ENCODE results near the gene TMEM100. TPM values are rescaled to one million over a fixed set of nuclear protein-coding genes. Genes with fewer than 3 reads are reported as not detected.

Gene TMEM100
- polyA plus RNA-seq, 3 donors, result 23.8 to 57.5 (median 52.3) TPM

DNA sequence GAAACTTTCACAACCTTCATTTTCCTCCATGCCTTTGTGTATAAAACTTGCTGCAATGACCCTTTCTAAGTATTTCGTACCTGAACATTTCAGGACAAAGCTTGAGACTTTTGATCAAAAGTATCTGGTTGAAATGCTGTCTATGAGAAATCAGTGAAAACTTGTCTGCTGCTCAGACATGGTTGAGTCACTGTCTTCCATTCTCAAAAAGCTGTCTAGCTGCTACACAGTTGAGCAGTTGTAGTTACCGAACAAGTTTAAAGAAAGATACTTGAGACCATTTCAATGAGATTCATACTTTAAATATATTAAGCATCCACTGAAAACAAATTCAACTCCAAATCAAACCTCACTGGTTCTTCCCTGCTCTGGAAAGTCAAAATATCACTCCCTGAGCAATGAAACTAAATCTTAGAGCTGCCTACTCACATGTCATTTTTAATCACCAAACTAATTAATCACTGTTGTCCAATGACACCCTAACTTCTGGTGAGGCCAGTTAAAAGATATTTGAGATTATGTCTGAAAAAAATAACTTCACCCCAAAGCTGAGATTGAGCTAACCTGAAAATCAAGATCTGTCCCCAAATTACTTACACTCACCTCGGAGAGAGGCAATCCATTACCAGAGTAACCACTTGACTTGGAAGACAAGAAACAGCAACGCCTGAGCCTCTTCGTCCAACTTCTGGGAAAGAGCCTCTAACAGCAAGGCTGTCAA lies 488 bp downstream of the TMEM100 start:
- no peak for DNase-seq

DNA sequence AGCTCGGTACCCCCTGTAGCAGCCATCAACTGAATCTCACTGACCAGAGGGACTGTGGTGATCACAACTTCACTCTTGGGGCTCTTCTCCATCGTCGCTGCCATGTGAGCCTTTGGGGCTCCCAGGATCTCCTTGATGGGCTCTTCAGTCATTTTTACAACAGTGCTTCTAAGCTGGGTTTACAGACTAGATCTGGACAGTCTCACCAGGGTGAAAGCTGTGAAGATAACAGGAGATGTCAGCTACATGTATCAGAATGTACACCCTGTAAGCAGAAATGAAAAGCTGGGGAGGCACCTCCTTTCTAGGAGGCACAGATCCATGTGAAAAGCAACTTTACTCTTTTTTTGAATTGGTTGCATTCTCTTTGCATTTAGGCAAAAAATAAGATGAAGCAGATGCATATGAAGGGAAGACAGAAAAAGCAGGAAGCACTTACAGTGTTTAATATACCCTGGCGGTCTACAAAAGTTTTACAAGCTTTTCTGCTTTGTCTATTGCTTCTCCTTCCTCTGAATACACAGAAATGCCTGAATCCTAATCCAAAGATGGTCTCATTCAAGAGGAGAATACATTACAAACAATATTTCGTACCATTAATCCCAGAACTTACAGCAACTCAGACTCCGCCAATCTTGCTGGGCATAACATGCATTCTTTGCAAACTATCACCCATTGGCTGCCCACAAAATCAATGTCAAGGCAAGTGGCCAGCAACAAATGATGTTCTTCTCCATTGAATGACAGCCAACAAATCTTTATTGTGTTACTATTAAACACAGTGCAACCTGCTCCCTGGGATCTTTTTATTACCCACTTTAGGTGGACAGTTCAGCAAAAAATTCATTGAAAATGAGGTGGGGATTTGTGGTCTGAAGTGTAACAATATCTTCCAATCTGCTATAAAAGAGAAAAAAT lies 1.5 kb downstream of the TMEM100 start:
- no peak for DNase-seq

DNA sequence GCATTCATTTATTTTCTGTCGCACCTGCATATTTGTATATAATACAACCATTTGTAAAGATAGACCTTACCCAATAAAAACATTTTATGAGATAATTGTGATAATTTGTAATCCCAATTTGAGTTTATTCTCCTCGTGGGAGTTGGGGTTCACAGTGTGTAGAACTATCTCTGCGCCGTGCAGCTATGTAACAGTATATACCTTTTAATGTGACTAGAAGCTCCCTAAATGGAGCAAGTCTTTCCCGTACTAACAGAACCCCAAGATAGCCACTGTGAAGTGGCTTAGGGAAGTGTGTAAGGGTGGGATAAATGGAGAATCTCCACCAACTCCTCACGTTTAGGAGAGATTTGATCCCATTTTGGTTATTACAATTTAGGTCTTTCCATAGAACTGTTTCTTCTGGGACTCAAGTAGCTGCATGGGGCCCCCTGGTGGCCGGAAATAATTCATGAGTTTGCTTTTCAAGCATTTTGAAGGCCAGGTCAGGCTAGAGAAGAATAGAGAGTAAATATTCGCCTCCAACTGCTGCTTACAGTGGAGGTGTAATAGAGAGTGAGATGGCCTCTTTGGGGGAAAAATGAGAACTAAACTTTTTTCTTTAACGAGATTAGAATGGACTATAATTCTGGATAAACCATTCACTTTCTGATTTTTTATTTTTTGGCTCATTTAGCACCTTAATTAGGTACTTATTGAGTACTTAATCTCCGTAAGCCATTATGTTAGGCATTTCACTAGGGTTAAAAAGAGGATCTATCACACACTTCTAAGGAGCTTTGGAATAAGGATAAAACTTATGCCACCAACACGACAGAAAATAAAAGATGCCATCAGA lies 4.5 kb downstream of the TMEM100 start:
- peak; percentile 88 for DNase-seq

DNA sequence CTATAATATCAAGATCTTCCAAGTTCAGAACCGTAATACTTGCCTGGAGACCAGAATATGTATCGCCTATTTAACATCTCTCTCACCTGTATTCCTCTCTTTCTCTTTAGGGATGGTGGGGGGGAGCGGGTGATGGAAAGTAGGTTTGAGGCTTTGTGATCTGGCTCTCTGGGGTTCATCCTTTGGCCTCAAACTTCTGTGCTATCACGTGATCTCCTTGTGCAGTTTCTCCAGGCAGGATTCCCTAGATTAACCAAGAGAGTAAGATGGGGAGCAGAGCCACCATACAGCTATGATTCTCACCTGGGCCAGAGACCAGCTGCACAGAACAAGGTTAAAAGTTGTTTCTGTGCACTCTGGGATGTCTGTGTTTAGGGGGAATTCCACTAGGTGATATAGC lies 5.2 kb downstream of the TMEM100 start:
- no peak for DNase-seq

DNA sequence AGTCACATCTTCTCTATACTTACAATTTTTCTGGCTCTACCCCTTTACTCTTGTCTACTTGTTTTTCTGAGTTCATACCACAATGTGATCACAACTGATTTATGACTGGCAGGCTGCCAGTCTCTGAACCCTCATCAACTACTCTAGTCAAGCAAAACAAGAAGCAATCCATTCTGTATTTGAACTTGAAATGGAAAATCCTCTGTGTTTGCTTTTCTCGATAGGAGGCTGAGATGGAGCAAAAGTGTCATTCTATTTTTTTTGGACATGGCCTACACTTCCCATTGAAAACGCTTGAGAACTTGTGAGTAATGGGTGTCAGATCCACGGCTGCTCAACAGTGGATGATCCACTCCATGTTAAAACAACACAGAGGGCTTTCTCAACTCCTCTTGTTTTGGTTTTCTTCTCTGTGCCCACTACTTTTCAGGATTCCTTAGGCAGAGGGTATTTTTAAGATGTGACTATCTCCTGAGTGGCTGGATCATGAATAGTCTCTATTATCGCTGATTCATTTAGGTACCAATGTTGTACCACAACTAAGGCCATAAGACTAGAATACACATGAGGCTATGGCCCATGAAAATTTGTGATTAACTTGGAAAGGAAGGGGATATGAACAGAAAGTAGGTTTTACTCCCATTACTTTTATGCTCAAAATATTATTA lies 11.7 kb downstream of the TMEM100 start:
- no peak for DNase-seq

DNA sequence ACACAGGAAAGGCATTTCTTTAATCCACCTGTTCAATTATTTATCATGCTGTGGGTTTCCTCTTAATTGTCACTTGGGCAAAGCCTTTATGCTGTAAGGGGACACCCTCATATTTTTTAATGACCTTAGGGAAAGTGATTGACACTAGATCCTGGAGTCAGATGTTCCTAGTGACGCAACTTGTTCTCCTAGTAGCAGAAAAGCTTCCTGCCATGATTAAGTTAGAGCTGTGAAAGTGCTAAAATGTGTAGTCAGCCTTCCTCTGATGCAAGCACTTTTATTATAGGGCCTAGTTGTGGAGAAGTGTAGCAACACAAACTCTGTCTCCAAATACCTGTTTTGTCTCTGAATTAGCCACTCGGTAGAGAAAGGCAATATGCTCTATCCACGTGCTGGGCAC lies 12.3 kb downstream of the TMEM100 start:
- no peak for DNase-seq

DNA sequence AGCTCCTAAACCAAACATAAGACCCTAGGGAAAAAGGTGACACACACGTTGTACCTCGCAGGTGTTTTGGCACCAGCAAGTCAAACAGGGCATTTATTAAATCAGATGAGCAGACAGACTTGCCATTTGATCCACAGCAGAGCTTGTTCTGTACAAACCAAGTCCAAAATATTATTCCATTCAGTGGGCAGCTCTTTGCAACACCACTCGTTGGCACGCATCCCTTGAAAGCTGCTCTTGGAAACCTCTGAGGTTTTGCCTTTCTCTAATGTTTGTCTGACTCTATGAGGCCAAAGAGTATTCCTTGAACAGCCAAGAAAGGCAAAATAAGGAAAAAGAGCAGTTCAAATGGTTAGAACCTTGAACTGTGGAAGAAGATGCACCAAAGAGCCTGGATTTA lies 12.7 kb downstream of the TMEM100 start:
- no peak for DNase-seq

DNA sequence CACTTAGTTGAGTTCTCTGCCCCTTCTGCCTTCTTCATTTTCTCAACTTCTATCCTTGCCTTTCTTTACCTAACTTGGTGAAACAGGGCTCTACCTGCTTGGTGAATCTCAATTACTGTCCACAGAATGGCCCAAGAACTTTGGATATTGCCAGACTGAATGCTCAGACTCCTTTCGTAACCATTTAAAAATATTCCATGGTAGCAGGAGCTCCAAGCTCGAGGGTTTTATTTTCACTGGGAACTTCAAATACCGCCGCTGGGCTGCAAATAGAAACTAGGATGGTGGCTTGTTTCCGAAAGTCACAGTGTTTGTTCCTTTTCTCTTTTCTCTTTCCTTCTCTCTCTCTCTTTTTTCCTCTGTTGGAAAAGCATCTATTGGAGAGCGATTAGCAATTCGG lies 13.2 kb downstream of the TMEM100 start:
- no peak for DNase-seq

DNA sequence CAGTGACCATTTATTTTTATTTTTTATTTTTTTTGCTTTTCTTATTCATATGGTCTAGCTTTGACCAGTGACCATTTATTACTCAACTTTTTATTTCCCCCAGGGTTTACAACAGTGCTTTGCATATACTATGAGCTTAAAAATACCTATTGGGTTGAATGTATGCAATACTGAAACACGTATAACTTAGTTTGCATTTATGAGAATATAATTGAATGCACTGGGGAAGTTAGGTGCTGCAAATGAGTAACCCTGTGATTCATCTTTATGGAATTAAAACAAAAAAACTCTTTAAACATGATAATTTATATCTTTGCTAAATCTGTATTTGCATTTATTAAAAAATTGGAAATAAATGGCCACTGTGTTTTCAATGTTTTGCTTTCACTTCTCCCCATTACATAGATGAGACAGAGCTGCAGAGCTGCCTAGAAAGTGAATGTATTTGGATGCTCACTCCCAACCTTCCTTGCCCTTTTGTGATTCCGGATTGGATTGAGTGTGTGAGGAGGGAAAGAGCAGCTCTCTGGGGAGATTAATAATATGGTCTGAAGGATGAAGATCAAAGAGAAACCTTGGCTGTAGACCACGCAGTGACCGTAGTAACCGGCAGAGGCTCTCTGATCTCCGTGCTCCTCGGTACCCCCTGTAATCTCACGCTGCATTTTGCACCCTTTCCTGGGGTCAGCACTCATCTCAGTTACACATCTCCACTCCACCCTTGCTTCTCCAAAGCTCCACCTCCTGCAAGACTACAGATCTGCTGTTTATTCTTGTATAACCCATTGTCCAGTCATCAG lies 14.3 kb downstream of the TMEM100 start:
- no peak for DNase-seq

DNA sequence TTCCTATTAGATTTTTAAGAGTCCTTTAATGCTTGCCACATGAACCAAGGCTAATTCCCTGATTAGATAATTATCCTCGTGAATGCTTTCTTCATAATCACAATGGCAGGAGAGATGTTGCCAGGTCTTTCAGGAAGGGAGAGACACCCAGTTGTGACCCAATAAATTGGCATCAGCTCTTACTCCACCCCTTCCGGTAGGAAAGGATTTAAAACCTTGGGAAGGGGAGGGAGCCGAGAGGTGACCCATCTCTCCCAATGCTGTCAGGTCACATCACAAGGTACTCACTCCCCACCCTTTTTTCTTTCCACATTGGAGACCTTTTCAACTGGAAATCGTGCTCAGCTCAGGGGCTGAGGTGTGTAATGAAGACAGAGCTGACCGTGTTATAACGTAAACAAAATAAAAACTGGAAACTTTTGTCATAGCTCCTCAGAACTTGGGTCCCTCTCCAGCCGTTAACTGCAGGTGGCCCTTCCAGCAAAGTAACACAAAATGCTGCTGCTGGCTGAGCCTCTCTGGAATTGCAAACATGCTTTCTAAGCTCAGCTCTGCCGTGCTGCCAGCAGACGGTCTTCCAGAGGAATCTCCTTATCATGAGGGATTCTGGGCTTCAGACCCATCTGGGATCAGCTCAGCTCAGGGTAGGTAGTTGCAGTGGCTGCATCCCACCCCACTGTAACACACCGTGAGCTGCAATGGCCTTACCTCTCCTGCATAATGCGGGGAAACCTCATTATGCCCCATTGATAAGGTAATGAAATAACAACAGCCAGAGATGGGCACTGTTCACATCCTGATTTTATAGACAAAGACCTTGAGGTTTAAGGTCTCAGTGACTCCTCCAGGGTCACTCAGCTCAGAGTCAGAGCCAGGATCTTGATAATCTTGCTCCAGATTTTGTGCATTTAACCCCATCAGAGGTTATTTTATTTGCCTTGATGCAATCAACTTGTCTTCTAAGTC lies 15.6 kb downstream of the TMEM100 start:
- DNase-seq, result no peak

DNA sequence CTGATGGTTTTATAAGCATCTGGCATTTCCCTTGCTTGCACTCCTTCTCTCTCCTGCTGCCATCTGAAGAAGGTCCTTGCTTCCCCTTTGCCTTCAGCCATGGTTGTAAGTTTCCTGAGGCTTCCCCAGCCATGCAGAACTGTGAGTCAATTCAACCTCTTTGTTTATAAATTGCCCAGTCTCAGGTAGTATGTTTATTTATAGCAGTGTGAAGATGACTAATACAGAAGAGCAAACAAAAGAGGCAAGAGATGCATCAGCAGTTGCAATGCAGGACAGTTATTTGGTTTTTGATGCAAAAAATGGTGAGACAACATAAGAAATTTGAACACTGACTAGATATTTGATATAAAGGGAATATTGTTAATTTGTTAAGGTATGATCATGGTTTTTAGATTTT lies 16.8 kb downstream of the TMEM100 start:
- no peak for DNase-seq

DNA sequence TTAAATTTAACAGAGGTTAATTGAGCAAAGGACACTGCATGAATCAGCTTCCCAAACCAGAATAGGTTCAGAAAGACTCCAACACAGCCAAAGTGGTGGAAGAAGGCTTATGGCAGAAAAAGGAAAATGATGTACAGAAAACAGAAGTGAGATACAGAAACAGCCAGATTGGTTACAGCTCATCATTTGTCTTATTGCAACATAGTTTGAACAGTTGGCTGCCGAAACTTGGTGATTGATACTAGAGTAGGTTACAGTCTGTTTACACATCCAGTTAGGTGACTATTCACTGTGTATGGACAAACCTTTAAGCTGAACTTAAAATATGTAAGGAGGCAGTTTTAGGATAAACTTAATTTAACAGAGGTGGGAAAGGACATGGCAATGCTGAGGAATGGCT lies 18.3 kb downstream of the TMEM100 start:
- no peak for DNase-seq

DNA sequence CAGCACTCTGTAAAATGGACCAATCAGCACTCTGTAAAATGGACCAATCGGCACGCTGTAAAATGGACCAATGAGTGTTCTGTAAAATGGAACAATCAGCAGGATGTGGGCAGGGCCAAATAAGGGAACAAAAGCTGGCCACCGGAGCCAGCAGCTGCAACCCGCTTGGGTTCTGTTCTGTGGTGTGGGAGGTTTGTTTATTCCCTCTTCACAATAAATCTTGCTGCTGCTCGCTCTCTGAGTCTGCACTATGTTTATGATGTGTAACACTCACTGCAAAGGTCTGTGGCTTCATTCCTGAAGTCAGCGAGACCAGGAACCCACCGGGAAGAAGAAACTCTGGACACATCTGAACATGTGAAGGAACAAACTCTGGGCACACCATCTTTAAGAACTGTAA lies 20.5 kb downstream of the TMEM100 start:
- no peak for DNase-seq

DNA sequence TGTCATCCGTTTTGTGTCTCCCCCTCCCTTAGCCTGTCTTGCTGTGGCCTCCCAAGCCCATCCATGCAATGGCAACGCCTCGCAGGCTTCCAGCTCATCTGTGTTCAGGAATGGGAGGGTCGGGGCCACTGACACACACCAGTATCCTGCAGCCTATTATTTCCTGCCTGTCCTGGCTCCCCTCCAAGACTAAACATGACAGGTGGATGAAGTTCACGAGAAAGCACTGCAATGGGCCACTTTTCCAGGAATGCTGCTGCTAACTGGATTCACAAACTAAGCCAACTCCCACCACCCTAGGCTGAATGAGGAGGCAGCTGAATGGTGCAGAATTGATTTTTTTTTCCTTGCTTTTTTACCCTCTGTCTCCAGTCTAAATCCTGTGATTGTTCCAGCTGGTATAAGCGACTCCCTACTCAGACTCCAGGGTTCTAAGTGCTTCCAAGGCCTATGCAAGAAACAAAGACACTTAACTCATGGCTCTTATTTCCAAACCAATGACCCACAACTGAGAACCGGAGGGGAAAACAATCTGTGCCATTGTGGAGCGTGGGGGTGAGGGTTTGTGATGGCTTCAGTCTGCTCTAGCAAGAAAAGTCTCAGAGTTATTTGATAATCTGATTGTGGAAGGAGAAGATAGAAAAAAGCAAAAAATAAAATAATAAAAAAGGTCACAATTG lies 23.3 kb downstream of the TMEM100 start:
- DNase-seq, result peak; percentile 83

DNA sequence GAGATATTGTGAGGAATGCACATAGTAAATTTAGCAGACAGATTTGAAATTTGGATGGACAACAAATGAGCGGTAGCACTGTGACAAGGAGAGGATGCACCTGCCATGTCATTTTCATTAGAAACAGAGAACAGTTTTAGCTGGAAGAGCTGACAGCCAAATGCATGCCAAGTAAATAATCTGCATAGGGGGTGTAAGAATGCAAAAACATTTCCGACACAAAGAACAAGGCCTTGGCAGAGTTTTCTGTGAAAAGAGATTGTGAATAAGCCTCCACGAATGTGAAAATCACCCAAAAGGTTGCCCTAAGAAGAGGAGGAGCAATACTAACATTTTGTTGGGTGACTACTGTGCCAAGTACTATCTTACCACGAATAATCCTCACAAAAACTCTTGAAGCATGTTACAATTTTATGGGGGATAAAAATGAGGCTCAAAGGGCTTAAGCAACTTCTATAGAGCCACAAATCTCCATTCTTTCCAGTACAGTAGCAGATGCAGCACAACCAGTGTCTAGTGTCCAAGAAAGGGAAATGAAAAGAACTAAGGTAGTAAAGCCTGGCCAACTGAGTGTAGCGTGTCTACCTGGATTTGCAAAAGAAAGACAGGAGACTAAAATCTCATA lies 28.3 kb downstream of the TMEM100 start:
- DNase-seq, result no peak

DNA sequence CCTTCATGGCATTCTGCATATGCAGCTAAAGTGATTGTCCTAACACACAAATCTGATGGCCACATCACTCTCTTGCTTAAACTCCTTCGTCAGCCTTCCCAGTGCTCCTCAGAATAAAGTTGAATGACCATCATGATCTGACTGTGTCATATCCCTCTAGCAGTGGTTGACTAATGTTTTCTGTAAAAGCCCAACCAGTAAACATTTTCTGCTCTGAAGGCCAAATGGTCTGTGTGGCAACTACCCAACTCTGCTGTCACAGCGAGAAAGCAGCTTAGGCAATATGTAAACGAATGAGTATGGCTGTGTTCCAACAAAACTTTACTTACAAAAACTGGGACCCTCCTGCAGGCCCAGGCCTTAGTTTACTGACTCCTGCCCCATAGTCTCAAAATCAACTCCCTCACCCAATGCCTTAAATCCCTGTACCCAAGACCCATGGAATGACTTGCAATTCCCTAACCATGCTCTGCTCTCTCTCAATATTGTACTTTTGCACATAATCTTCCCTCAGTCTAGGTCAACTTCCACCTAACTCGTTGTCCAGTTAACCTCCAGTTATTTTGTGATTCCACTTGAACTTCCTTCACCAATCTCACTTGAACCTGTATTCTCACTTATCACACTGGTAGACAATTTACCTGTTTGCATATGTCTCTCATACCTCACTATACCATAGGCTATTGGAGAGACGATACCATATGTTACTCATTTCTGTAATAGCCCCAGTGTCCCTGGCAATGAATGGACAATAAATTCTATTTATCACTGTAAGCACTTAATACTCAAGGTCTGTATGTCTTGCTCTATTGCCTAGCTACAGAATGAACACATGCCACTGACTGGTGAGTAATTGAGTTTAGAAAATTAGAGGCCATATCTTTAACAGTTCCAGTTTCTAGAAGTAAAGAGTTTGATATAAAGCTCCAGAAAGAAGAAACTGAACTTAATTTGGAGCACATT lies 29.1 kb downstream of the TMEM100 start:
- DNase-seq, result no peak

DNA sequence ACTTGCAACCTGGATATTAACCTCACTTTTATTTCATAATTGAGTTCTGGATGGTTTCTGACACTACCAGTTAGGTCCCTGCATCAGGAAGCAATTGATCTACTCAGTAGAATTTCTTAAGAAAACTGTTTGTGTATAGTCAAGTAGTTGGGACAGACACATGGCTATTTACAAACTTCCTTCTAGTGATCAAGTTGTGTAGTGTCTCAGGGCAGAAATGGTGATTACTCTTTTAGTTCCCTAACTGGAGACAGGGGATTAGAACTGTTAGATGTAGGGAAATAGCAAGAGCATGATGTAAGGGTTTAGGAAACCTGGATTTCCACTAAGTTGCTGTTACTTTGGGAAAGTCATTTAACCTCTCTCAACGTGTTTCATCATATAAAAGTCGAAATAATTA lies 30.4 kb downstream of the TMEM100 start:
- no peak for DNase-seq

Data from renal pelvis (tissue), 4 donors.